Activated naive CD4-positive, alpha-beta T cell treated with Interleukin-2 at 50 U/mL for 16 hours (primary cell): ENCODE measurements around the gene ARL8A.
A peak's percentile ranks its signal among the peaks of the same experiment; 100 is the strongest.
"Not testable (repeated sequence)": the region's sequence is repeated elsewhere in the genome, so short reads cannot be mapped to it uniquely, and the experiment has no call there.

Source experiments
- DNase-seq: peaks from one replicate; pipeline ENCODE4 v3.0.0-alpha.2; 2020

The ARL8A gene

DNA sequence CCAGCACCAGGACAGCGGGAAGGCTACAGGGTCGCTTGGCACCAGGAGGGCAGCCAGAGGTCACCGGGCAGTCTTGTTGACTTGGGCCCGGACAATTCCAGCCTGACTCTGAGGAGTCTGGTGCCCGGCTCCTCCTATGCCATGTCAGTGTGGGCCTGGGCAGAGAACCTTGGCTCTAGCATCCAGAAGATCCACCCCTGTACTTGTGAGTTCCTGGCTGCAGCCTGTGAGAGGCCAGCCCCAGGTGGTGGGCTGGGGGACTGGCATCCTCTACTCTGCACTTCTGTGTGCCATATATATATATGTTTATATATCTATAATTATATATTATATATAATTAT, 27.4 kb upstream of the ARL8A start:
- no peak for DNase-seq

DNA sequence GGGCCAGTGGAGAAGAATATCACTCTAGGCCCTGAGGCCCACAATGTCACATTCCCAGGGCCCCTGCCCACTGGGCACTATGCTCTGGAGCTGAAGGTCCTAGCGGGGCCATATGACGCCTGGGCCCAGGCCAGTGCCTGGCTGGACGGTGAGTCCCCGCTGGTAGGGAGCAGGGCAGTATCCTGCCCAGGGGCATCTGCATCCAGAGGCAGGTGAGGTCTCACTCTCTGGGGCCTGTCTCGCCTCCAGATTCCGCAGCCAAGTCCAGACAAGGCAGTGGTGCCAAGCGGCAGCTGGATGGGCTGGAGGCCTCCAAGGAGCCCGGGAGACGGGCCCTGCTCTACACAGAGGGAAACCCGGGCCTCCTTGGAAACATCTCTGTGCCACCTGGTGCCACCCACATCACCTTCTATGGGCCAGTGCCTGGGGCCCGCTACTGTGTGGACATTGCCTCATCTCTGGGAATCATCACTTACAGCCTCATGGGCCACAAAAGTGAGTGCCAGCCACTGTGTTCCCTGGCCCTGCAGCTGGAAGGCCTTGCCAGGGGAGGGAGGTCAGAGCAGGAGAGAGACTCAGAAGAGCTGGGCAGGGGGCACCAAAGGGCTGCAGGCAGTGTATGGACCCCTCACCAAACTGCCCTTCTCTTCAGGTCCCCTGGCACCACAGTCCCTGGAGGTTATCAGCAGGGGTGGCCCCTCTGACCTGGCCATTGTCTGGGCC, 26.9 kb upstream of the ARL8A start:
- DNase-seq, result no peak

DNA sequence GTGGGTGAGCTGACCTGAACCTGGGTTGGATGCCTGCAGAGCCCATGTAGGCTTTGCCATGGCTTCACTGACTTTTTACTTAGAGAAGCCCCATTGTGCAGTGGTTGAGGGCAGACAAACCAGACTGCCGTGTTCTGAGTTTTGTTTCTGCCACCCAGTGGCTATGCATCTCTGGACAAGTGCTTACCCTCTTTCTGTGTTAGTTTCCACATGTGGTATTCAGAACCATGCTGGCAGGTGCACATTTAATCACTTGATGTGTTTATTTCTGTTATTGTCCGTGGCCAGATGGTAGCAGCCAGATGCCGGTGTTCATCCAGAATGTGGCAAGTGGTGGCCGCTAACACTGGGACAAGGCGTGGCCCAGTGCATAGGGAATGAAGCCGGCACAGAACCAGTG, 26.2 kb upstream of the ARL8A start:
- no peak for DNase-seq

DNA sequence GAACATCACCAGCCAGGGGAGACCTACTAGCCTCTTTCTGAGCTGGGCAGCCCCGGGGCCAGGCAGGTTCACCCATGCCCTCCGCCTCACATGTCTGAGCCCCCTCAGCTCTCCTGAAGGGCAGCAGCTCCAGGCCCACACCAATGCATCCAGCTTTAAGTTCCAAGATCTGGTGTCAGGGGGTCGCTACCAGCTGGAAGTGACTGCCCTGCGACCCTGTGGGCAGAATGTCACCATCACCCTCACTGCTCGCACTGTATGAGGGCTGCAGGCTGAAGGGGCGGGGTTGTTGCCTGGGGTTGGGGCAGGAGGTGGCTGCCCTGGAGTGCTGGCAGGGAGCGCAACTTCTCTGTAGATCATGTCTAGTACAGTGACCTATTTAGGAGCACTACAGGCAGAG, 24.3 kb upstream of the ARL8A start:
- no peak for DNase-seq

DNA sequence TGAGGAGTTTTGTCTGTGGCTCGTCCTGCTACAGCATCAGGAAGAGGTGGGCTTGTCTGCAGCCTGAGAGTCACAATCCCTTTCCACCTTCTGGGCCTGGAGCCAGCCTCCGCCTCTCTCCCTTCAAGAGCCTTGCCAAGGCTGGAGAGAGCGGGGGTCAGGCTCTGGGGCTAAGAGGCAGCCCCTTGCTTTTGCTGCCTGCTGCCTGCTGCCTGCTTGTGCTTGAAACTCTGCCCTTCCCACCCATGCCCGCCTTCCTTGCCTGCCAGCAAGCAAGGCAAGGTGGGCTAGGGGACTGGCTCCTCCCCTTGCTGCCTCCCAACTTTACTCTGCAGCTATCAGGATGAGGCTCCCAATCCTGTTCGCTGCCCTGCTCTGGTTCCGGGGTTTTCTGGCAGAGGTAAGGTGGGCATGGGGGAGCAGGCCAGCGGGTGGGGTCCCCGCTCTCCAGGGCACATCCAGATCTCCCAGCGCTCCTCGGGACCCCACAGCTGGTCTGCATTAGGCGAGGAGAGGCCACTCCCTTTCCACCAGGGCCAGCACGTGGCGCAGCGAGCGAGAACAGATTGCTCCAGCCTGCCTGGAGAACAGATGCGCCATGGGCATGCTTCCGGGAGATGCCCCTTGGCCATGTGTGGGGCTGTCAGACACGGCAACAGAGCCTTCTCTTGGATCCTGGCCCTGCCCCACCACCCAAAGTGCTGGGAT, 23.3 kb upstream of the ARL8A start:
- DNase-seq, result no peak

DNA sequence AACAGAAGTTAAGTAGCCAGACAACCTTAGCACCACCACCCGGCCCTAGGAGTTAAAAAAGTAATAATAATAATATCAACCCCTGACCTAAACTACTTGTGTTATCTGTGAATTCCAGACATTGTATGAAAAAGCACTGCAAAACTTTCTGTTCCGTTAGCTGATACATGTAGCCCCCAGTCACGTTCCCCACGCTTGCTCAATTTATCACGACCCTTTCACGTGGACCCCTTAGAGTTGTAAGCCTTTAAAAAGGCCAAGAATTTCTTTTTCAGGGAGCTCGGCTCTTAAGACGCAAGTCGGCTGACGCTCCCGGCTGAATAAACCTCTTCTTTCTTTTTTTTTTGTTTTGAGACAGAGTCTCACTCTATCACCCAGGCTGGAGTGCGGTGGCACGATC, 22.5 kb upstream of the ARL8A start:
- DNase-seq, result not testable (repeated sequence)

DNA sequence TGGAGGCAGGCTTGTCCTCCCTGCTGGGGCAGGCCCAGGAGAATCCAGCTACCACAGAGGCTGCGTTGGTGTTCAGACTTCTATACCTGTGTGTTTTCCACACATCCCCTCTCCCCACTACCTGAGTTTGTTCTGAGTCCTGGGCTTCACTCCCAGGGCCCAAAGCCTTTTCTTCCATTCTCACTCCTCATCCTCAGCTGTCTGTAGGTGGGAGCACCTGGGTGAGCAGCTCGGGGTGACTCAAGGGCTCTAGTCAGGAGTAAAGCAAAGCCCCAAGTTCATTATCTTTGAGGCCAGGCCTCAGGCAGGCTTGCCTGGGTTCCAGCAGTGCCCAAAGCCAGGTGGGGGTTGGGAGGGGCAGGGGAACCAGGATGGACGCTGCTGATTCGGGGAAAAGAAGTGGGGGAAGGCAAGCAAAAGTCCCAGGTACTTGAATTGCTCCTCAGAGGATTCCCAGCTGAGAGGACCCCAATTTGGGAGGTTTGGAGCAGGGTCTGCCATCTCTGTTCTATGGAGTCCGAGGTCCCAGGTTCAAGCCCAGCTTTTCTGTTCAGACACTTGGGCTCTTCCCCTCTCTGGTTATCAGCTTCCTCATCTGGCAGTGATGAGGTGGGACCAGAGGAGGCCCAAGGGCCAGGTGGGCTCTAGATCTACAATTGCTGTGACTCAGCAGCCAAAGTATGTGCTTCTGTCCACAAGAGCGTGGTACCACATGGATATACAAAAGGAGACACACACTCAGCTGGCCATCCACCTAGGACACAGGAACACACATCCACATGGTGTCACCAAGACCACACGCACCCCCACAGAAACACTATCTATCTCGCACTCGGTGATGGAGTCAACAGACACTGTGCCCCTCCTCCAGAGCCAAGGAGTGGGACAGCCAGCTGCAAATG, 21.7 kb upstream of the ARL8A start:
- DNase-seq, result no peak

DNA sequence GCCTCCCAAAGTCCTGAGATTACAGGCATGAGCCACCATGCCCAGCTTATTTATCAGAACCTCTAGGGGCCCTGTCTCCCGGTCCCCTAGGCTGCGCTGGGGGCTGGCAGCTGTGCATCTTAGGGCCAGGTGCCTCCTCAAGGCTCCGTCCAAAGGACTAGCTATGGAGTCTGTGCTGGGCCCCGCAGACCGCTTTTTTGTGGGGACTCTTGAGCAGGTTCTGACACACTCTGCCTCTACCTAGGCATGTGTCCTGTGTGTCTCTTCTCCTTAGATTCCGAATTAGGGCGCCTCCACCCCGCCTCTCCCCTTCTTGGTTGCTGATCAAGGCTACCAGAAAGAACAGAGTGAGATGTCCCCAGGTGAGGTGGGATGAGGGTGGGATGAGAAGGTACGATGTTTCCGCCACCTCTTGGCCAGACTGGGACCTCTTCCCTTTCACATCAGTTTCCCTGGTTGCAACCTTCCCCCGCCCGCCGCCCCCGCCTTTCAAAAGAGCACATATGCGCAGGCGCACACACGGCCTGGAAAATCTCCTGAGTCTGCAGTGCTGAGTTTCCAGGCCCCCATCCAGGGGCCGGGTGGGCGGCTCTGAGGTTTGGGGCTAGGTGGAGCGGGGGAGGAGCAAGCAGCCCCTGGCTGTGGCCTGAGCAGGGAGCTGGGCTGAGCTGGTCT, 20.9 kb upstream of the ARL8A start:
- peak; percentile 63 for DNase-seq

DNA sequence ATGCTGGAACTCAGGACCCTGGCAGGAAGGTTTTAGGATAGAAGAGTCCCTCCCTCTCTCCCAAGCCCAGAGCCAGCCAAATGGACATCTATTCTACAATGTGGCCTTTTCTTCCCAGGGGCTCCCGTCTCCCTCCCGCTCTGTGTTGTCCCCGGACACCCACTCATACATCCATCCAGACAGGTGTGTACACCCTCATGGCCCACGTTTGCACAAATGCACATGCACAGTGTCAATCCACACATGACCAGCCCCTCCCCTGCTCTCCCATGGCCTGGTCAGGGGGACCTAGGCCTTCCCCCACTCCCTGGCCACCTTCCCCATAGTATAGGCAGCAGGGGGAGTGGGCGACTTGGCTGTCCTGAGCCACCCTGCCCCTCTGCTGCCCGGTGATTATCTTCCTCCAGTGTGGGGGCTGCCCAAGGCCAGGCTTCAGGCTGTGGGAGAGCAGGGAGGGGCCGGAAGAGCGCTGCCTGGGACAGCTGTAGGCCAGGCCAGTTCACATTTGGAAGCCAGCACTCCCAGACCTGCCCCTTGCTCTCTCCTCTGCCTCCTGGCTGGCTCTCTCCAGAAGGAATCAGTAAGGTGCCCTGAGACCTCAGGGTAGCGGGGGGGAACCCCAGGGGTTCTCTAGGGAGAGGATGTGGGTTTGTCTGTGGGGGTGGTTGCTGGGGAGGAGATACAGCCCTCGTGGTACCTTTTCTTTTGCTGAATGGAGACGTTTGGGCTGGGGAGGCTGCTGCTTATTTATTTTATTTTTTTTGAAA, 19.9 kb upstream of the ARL8A start:
- DNase-seq, result peak; percentile 72

DNA sequence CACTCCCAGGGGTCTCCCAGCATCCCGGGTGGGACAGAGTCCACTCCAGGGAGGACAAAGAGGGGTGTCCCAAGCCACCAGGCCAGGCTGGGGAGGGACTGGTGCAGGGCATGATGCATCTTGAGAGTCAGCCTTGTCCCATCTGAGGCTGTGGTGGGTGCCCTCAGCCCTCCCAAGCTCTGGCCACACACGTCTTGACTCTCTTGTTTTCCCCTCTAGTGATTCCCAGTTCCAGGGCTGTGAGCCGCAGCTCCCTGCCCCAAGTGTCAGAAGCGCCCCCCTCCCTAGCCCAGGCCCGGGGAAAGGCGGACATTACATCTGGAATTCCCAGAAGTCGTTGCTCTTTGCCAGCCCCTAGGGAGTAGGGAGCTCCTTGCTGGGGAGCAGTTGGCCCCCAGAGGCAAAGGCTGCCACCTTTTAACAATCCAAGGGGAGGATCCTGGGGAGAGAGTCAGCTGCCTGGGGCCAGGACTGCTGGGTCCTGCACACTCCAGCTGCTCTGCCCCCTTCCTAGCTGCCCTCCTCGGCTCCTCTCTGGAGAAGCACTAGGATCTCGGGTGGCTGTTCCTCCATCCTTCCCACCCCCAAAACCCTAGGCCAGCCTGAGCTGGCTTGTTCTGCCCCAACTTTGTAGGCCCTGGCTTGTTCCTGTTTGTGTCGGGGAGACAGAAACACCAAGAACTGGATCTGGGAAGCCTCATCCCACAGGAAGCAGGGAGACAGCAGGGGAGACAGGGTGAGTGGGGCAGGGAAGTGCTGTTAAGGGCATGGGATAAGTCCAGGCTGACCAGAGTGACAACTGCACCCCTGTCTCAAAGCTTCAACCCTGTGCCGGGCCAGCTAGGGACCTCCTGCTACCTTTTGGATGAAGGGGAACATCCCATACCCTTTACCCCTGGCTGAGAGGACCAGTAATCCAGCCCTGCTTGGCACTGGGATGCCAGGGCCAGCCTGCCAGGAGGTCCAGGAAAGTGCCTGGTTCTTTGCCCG, 19.0 kb upstream of the ARL8A start:
- DNase-seq, result no peak

DNA sequence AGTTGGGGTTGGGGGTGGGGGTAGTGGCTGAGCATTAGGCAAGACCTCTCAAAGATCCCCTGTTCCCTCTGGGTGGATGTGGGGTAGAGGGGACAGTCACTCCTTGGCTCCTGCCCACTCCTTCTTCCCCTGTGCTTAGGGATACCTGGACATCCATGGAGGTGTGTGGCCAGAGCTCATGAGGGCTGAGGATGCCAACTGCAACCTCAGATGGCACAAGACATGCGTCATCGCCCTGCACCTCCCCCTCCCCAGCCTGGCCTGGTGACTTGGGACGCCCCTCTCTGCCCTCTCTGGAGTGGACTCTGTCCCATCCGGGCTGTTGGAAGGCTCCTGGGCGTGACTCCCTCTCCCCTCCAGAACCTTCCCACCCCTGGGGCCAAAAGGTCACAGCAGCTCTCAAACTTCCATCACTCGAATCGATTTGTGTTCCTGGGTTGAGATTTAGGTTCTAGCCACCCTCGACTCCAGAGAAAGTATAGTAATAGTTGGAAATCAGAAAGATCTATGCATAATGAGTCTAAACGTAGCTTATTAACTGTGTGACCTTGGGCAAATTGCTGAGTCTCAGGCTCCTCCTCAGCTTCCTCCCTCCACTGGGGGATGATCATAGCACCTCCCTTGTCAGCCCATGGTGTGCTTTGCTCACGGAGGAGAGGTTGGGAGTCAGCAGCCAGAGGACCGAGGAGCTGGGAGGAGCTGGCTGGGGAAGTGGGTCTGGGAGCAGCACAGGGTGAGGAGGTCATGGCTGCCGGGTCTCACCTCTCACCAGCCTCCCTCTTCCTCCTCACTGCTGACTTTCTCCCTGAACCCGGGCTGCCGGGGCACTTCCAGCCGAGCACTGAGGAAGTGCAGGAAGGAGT, 18.1 kb upstream of the ARL8A start:
- peak; percentile 27 for DNase-seq

DNA sequence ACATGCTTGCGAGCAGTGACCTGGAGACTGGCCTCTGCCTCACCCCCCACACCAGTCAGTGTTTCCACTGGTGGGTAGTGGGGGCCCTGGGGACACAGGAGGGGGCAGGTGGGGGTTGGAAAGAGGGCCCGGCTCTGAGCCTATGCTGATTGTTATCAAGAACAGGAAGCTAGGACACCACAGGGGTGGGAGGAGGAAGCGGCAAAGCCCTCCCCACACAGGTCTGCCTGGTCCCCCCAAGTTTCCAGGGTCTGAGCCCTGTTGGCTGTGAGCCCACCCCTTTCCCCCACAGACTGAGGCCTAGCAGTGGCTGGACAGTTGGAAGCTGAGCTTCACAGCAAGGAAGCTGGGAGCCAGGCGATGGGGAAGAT, 17.5 kb upstream of the ARL8A start:
- peak; percentile 68 for DNase-seq

DNA sequence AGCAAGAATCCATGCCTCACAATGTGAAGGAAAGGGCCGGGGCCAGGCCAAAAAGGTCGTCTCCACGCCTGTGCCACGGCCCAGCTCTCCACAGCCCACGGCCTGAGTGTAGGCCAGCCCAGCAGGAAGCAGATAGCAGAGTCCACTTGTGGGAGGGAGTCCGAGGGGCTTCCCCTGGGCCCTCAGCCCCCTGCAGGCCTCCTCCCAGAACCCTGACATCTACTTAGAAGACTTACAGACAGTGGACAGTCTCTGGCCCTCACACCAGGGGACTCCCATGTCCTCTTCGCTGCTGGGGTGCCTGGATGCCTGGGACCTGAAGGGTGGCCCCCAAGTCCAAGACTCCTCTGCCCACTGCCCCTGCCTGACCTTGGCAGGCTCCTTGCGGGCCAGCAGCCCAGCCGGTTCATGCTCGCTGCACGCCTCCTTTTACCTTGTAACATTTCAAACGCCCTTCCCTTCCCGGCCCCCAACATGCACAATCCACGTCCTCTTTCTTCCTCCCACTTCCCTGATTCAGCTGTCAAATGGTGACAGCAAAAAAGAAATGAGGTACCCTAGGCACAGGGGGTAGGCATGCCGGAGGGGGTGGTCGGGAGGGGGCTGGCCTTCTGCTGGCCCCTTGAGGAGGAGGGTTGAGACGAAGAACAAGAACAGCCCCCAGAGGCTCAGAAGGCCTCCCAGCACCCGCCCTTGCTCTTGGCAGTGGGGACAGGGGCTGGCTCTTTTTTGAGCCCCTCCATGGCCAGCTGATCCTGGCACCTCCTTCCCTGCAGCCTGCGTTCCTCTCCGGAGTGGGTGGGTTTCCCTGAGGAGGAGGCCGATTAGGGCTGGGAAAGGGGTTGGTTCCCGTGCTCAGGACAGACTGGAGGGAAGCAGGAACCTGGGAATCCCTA, 16.9 kb upstream of the ARL8A start:
- DNase-seq, result peak; percentile 15

DNA sequence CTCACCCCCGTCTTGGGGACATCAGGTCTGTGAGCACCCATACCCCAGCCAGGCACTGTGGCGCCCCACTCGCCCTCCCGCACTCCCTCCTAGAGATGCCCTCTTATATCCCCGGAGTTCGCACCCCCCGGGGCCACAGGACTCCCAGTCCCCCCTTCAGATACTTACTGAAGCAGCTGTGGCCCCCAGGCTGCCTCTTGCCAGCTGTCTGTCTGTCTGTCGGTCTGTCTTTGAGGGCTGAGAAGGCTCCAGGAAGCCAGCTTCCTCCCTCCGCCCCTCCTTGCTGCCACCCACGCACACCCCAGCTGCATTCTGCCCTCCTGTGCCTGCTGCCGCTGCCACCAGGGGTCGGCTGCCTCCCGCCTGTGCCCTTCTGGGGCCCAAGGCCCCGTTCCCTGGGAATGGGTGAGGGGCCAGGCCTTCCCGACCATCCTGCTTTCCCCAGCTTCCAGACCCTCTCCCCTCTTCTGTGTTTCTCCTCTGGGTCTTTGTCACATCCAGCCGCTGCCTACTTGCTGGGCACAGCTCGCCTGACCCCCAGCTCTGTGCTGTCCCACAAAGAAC, 15.9 kb upstream of the ARL8A start, which contains the start of gene PTPN7:
TSS of gene PTPN7 (minus strand) at position 226 of the 564 bp plus-strand sequence. CDS start 1,200 bp downstream, outside the sequence.
- DNase-seq, result peak; percentile 91

DNA sequence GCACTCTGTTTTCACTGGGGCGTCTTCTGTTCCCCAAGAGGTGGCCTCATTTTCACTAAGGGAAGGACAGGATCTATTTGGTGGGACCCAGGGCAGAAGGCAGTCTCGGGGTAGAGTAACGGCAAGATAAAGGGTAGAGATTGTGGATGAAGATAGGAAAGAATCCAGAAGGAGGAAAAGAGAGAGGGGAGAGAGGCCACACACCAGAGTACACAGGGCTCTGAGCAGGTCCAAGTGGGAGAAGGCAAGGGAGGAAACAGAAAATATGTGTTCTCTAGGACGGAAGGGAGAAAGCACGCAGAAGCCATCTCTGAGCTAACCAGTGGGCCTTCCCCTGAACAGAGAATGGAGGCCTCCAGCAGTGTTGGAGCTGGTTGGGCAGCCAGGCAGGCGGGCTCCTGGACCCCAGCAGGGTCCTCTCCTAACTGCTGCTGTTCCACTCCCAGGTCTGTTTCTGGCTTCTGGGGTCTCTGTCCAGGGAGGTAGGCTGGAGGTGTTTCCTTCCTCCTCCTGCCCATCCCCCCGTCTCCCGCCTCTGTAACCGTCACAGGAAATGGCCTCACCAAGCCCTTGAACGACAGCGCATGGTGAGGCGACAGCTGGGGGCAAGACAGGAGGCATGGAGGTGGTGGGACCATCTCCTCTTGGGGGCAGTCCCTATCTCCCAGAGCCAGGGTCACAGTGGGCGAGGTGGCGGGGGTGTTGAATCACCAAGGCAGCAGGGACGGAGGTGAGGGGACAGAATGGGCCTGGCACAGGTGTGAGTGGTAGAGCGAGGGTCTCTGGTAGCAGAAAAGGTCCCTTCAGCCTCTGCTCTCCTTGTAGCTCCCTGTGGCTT, 15.2 kb upstream of the ARL8A start:
- DNase-seq, result peak; percentile 70

DNA sequence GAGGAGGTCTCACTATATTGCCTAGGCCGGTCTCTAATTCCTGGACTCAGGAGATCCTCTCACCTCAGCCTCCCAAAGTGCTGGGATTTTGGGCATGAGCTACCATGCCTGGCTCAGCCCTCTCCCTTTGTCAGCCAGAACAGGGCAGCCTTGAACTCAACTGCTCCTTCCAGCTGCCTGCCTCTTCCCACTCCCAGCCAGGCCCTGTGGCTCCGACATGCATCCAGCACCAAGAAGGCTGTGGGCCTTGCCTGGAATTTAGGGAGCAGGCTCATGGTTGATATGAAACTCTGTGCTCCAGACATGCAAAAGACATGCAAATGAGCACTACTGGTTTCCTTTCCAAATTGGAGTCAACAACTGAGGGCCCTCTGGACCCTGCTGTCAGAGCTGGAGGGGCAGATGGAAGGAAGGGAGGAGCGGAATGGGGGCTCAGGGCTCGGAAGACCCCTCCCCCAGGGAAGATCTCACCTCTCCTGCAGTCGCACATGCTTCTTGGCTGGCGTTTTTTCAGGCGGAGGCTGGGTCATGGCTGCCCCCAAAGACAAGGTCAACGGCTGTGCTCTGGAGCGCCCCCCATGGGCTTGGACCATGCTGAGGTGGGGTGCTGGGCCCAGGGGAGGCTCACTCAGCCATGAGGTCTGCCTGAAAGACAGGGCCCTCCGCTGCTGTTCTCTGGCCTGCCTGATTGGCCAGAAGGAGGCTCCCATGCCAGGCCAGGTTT, 14.4 kb upstream of the ARL8A start:
- DNase-seq, result peak; percentile 28

DNA sequence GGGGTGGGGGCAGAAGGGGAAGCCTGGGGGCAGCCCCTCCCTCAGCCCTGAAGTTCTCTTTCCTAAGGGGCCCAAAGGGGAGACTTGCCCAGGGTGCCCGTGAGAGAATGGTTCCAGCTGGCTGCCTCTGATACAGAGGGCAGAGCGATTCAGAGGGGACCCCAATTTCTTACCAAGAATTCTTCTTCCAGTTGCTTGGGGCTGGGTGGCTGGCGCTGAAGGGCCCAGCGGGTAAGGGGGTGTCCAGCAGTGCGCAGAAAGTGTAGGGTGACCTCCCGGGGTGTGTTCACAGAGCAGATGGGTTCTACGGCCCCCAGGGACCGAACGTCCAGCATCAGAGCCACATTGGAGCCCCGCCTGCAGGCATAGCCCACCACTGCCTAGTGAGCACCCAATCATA, 13.4 kb upstream of the ARL8A start:
- DNase-seq, result no peak
